GM21515 (cell line): ENCODE data around the gene BPGM.
"Not testable (repeated sequence)": the region's sequence is repeated elsewhere in the genome, so short reads cannot be mapped to it uniquely, and the experiment has no call there.

Experiments used
- ATAC-seq: cut with Tn5 transposase; IDR thresholded peaks from one replicate; pipeline ENCODE4 v1.9.1; 2021; ENCODE audit not compliant: unreplicated experiment

The BPGM gene

DNA sequence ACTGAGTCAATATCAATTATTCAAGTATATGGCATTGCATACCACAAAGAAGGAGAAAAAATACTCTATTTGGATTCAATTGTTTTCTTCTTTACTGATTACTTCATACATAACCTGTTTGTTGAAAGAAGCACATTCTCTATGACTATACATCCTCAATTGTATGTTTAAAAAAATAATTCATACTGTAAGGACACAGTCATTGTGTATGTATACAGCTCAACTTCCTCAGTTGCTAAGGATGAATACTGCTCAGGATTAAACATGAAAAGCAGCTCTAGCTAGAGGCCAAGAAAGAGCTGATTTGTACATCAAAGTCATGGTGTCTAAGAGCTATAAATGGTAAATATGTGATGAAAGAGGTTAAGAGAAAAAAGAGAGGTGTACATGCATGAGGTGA is 15.8 kb upstream of the BPGM start:
- no peak for ATAC-seq

- ATAC-seq, result no peak
These were observed 14.6 kb upstream of the BPGM start for GRCh38 chr7:134632052-134632451.

- no peak for ATAC-seq
These were observed 13.6 kb upstream of the BPGM start for GRCh38 chr7:134632937-134633540.

DNA sequence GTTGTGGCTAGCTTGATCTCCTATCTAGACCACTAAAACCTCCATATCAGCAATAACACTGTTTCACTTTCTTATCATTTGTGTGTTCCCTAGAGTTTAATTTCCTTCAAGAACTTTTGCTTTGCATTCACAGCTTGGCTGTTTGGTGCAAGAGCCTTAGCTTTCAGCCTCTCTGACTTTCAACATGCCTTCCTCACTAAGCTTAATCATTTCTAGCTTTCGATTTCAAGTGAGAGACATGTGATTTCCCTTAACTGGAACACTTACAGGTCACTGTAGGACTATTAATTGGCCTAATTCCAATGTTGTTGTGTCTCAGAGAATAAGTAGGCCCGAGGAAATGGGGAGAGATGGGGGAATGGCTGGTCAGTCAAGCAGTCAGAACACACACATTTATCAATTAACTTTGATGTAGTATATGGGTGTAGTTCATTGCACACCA is 10.6 kb upstream of the BPGM start:
- ATAC-seq, result peak; percentile 92

DNA sequence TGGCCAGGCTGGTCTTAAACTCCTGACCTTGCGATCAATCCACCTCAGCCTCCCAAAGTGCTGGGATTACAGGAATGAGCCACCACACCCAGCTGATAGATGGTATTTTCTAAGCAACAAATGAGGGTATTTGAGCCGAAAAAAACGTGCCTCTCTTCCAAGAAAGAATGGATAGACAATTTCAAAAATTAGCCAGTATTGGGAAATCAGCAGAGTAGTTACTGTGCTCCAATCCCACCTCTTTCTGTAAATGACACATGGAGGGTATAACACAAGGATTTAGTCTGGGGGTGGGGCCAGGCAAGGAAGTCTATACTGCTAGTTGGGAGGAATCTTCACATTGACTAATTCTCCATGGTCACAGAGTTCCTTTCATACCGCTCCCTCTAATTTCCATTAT is 9.2 kb upstream of the BPGM start:
- ATAC-seq, result no peak

DNA sequence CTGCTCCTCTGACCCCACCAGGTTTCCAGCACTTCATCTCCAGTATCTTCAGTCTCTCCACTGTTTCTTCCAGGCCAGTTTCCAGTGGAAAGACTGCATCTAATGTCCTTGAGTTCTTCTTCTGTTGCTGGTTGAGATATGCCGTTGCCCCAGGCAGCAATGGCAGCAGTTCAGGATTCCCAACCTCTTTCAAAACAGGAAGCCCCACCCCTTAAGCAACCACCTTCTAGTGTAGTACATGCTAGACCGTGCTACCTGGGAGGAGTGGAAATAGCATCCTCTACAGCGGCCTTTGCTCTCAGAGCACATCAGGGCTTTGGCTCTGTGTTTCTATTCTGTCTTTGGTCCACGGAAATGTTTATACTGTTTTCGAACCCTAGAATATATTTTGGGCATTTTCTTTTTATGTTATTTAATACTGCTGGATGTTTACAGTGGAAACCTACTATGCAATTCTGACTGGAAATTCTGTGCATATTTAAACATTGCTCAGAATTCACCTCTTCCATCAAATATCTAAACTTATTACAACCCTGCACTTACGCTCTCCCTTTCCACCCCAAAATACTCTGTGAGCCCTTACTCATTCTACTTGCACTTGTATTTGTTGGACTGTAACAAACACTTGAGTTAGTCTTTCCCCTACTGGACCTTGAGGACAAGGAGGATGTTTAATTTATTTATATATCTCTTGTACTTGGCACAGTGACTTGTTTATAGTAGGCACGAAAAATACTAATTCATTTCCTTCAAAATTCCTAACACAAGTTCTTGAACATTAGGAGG is 8.5 kb upstream of the BPGM start:
- no peak for ATAC-seq

DNA sequence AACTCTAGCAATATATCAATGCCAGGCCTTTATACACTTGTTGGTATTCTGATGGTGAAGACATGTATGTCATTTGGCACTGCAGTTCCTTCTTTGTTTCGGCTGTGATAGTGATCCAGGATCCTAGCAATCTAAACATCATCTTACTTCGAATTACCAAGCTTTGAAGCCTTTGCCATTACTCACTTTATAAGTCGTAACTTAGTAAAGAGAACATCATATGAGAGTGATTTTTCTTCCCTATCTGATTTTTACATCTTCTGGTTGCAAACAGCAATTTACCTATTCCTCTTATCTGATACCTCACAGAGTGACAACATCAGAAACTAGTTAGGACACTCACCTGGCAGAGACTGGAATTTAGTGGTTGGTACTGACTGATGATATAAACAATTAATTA is 7.6 kb upstream of the BPGM start:
- ATAC-seq, result no peak

GRCh38 chr7:134639683-134640279 is 6.9 kb upstream of the BPGM start:
- no peak for ATAC-seq

GRCh38 chr7:134640842-134641715 is 5.6 kb upstream of the BPGM start:
- no peak for ATAC-seq

DNA sequence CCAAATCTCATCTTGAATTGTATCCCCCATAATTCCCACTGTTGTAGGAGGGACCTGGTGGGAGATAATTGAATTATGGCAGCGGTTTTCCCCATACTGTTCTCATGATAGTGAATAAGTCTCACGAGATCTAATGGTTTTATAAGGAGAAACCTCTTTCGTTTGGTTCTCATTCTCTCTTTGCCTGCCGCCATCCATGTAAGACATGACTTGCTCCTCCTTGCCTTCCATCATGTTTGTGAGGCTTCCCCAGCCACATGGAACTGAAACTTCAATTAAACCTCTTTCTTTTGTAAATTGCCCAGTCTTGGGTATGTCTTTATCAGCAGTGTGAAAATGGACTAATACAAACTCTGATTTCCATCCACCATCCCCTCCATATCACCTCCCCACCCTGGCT is 4.7 kb upstream of the BPGM start:
- ATAC-seq, result not testable (repeated sequence)

DNA sequence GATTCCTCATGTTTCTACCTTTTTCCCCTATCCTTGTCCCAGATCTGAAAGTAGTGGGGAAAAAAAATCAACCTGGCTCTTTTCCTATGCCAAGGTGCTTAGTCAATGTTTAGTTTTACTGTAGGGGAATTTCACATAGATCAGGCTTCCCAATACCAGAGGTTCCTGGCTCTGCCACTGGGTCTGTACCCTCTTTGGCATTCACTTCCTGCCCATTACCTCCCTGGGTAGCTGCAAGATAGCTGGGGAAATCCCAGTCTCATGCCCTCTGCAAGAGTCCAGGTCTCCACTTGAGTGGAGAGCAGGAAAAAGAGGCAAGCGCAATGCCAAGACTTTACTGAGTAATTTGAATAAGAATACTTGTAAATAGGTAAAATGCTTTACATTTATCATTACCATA is 3.5 kb upstream of the BPGM start:
- ATAC-seq, result no peak

GRCh38 chr7:134645478-134645877 is 1.2 kb upstream of the BPGM start:
- ATAC-seq, result no peak

GRCh38 chr7:134645935-134646334 is 718 bp upstream of the BPGM start:
- no peak for ATAC-seq

DNA sequence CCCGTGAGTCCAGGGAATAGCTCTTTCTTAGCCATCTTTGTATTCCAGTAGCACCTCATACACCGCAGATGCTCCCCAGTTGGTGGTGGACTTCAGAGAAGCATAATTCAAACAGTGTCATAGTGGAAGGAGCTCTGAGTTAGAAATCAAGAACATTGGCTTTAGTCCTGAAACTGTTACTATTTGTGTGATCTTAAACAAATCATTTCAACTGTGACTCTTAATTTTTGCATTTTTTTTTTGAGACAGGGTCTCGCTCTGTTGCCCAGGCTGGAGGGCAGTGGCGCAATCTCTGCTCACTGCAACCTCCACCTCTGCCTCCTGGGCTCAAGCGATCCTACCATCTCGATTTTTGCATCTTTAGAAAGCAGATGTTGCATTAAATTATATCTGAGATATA is 1.8 kb downstream of the BPGM start:
- no peak for ATAC-seq

- ATAC-seq, result no peak
These were observed 2.6 kb downstream of the BPGM start for GRCh38 chr7:134649226-134649775.

DNA sequence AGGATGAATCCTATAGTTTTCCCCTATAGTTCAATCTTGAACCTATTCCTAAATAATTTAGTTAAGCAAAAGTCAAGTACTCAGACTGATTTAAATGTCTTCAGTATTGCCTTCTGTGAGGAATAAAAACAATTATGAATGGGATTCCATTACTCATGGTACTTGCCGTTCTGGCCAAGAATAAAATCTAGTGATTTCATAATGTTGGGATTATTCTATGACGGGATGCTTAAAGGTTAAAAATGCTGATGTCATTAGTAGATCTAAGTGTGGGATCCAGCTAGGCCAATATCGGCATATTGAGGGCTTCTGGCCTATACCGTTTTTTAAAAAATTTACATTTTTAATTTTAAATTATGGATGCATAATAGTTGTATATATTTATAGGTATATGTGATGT is 5.3 kb downstream of the BPGM start:
- no peak for ATAC-seq

DNA sequence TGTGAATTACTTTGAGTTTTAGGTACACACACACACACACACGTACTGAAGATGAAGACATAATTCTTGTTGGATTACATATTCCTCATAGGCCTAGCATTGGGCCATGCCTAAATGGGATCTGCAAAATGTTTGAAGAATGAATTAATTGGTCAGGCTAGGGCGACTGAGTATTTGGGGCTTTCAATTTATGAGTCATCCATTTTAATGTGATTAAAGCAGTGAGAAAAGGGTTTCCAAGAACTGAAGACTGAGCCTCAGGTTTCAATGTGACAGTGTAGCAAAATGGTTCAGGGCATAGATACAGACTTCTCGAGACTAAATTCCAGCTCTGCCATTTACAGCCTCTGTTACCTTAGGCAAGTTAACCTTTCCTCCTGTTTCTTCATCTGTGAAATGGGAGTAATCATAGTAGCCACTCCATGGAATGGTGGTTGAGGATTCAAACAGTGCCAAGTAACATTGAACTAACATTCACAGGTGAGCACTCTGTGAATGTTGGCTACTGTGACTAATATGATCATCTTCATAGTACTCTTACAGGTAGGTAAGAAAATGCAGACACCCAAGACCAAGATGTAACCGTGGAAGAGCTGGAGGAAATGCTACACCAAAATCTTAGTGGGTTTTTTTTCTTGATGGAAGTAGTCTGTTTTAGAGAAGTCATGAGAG is 7.6 kb downstream of the BPGM start:
- no peak for ATAC-seq

DNA sequence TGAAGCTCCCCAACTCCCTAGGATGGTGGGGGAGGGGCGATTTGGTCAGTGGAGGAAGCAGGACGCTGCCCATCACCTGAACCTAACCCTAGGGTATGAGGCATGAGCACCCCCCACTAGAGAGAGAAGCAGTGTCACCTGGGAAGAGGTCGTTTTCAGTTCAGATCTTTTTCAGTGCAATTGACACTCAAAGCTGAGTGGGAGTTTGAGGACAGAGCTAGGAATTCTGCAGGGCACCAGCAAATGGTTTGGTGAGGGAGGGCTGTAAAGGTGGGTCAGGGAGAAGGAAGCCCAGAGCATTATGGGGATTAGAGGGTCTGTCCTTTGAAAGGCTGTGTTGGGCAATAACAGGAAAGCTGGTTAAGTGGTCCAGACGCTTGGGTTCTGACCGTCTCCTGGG is 10.9 kb downstream of the BPGM start:
- ATAC-seq, result no peak

DNA sequence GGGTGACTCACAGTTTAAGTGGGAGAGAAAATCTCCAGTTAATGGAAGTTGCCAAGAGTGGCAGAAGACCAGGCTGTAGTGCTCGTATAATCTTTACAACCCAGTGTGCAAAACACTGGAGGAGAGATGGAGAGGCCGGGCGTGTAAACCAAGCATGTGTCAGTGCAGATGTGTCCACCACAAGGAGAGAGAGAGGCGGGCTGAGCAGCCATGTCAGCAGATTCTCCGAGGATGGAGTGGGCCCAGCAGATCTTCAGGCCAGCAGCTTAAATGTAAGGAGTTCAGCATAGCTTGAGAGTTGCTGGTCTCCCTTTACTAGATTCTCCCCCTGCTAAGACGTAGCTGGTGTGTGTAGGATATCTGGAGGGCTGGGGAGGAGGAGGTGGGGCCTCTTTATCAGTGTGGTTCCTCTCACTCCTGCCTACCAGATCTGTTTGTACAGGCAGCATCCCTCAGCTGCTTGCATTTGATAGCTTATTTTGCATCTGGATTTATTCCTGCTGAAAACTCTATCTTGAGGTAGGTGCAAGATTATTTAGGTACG is 13.7 kb downstream of the BPGM start:
- ATAC-seq, result no peak

- no peak for ATAC-seq
These were observed 14.3 kb downstream of the BPGM start for GRCh38 chr7:134660961-134661376.
